Natural killer cell treated with Interleukin-12 subunit alpha and Interleukin-12 subunit beta and Interleukin-15 and Interleukin-18, amount 100 ng/mL, for 72 hours (primary cell): ENCODE measurements around the gene DENND5A. TPM values are rescaled to one million over a fixed set of nuclear protein-coding genes. Genes with fewer than 3 reads are reported as not detected.

ENCODE experiments used
- ATAC-seq, 2 donors: fragments of 150-1000 bp; cut with Tn5 transposase in 1 of 2; sonication (Bioruptor Pico), chemical (Tn5 transposase) in 1 of 2; 2 replicates each; pipeline ENCODE4 v1.10.0; 2021
- DNase-seq: peaks from one replicate; pipeline ENCODE4 v3.0.0; 2022; ENCODE audit warnings: low spot score
- H3K27ac Mint-ChIP-seq, 2 donors: 1 replicate in 1 of 2; 2 replicates in 1 of 2; pipeline ENCODE4 v1.8.0; 2022; ENCODE audit warnings: mixed read lengths in 2 of 2, mild to moderate bottlenecking in 1 of 2, moderate library complexity in 1 of 2
- H3K27me3 Mint-ChIP-seq, 2 donors: 1 replicate in 1 of 2; 2 replicates in 1 of 2; pipeline ENCODE4 v1.8.0; 2022; ENCODE audit warnings: mixed read lengths in 2 of 2
- H3K36me3 Mint-ChIP-seq: one replicate; pipeline ENCODE4 v1.8.0; 2022; ENCODE audit warnings: mixed read lengths
- H3K4me1 Mint-ChIP-seq, 2 donors: 1 replicate in 1 of 2; 2 replicates in 1 of 2; pipeline ENCODE4 v1.8.0; 2022; ENCODE audit warnings: low read depth in 2 of 2, mixed read lengths in 2 of 2, mild to moderate bottlenecking in 1 of 2
- H3K4me3 Mint-ChIP-seq: one replicate; pipeline ENCODE4 v1.8.0; 2022; ENCODE audit warnings: mixed read lengths
- H3K9me3 Mint-ChIP-seq: 2 replicates; pipeline ENCODE4 v1.8.0; 2022; ENCODE audit warnings: mixed read lengths
- total RNA-seq, 2 donors: library from RNA; stranded (reverse); gene quantifications; one replicate each; pipeline ENCODE4 v1.2.3, GENCODE V29; 2022

Gene DENND5A
- total RNA-seq, 2 donors from 2014 or later = 69.8 to 200 TPM

DNA sequence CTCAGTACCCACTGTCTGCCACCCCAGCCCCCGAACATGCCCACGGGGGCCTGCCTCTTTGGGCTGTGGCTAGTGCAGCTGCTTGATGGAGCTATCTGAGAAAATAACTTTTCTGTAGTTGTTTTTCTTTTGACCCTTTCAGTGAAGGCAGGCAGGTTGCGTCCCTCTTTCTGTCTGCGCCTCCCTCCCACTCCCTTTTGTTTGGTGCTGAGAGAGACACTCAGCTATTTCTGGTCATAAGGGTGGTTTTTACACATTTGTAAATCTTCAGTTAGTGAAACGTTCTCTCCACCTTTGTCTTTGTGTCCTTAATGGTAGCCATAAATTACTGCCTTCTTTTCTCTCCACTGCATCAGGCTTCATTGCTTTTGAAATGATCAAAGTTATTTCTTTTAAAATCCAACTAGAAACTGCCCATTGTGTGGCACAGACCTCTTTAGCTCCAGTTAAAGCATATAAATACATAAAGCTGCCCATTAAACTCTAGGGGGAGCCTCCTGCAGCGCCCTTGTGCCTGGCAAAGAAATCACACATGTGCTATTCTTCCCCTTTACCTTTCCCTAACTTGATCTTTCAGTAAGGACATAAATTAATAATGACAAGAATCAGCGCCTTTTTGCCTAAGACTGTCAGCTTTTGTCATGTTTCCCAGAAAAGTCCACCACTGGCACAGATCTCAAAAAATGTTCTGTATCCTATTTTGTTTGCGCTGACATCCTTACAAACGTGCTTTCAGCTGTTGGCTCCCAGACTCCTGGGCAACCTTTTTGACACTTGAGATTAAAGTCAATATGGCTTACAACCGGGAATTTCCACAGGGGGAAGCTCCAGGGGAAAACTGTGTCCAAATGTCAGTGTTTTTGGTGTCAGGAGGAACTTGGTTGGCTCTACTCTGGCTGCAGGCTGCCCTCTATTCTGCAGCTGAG lies 172.0 kb downstream of the DENND5A start:
- H3K27ac Mint-ChIP-seq = no peak overlapping the region
- H3K9me3 Mint-ChIP-seq = no peaks in the 10 kb centered on the region
- DNase-seq (no peak), ATAC-seq (no peak)
- peak overlapping the region; percentile 30 for H3K4me3 Mint-ChIP-seq
- peaks cover 0 to 5% of the 10 kb centered on the region in 2 donors for H3K4me1 Mint-ChIP-seq
- peaks cover 39 to 60% of the 10 kb centered on the region in 2 donors for H3K27me3 Mint-ChIP-seq
- no peaks in the 10 kb centered on the region for H3K36me3 Mint-ChIP-seq

DNA sequence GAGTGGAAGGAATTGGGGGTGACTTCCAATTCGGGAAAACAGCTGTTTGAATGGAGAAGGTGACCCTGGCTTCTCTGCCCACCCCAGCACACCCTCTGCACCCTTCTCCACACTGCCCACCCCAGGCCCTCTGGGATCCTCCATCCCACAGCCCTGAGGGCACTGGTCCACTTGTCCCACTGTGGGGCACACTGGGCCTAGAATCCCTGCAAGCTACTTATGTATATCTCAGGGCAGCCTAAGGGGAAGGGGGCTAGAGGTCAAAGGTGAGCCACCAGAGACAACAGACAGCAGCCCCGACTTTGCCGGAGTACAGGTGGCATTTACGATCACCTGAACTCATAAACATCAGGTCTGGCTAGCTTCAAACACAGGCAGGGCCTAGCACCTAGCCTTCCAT lies 173.1 kb downstream of the DENND5A start:
- Mint-ChIP-seq H3K27me3 (peaks cover 42 to 65% of the 10 kb centered on the region in 2 donors), H3K9me3 (no peaks in the 10 kb centered on the region), H3K4me3 (no peak overlapping the region), H3K27ac (no peak overlapping the region), H3K4me1 (peaks cover 0 to 5% of the 10 kb centered on the region in 2 donors), H3K36me3 (no peaks in the 10 kb centered on the region)
- no peak for ATAC-seq
- DNase-seq = no peak

DNA sequence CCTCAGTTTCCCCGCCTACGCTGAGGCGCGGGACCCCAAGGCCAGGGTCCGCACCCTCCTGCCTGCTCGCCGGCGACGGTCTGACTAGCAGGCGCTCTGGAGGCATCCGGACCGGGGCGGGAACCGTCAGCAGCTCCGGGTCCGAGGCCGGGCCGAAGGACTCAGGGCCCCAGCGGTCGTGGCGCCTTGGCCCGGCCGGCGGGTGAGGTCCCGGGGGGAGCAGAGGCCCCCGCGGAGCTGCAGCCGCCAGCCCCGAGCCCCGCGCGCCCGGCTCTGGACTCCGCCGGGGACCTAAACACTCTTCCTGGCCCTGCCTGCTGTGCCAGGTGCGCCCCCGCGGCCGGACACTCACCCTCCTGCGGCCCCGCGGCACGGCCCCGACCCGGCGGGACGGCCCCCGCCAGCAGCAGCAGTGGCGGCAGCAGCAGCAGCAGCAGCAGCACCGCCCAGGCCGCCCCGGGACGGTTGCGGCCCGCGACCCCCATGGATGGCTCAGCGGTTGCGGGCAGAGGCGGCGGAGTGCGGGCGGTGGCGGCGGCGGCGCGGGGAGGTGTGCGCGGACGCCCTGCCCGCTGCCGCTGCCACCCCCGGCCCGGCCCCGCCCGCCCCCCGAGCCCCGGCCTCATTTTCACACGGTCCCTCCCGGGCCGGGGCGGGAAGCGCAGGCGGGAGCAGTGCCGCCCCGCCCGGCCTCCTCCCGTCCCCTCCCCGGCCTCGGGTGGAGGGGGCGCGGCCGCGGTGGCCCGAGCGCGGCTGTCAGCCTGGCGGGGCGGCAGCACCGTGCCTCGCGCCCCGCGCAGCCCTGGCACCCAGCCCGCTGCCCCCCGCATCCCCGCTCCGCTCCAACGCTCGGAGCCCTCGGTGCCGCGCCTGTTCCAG lies 173.9 kb downstream of the DENND5A start, which contains the start of gene SCUBE2:
TSS of gene SCUBE2 (minus strand) at position 556 of the 879 bp plus-strand sequence. CDS start at position 485, 71 bp downstream.
- DNase-seq (no peak), ATAC-seq (peak; percentile 21 to 30)
- Mint-ChIP-seq H3K36me3 (no peaks in the 10 kb centered on the region), H3K27ac (no peak within 1 kb of the TSS), H3K27me3 (peaks cover 38 to 67% of the 10 kb centered on the region in 2 donors), H3K4me1 (peaks cover 0 to 5% of the 10 kb centered on the region in 2 donors), H3K4me3 (peak within 1 kb of the TSS; percentile 30), H3K9me3 (no peaks in the 10 kb centered on the region)

DNA sequence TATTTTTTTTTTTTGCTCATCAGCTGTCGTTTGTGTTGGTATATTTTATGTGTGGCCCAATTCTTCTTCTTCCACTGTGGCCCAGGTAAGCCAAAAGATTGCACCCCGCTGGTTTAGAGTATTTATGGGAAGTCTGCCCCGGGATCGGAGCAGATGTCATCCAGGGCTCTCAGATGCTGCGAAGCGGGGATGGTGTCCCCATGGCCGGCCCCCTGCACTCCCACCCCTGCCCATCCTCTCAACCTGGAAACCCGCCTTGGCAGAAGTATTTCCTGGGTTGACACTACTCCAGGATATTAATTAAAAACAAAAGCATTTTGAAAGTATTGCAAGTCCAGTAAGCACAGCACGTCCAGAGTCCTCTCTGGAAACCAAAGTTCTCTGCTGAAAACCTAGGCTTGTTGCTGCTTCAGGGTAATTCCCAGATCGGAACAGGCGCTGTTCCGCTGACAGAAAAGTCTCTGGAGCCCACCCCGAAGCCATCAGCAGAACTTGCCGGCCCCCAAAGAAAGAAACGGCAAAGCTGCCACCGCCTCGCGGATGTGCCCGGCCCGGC lies 174.6 kb downstream of the DENND5A start:
- Mint-ChIP-seq H3K27ac (no peak overlapping the region), H3K27me3 (peaks cover 40 to 67% of the 10 kb centered on the region in 2 donors), H3K36me3 (no peaks in the 10 kb centered on the region), H3K4me3 (no peak overlapping the region), H3K4me1 (peaks cover 0 to 5% of the 10 kb centered on the region in 2 donors), H3K9me3 (no peaks in the 10 kb centered on the region)
- no peak for DNase-seq
- ATAC-seq = no peak

DNA sequence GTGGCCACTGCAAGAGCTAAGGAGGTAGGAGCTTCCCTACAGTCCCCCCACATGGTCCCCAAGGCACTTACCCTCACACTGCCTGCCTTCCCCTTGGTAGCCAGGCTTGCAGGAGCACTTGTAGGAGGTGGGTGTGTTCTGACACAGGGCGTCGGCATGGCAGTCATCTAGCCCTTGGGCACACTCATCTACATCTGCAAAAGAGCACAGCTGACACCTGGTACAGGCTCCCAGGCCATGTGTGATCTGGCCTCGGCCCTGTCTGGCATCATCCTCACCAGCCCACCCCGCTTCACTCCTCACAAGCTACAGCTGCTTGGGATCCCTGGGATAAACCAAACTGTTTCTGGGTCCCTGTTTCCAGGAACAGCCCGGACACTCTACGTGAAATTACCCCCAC lies 175.5 kb downstream of the DENND5A start:
- peaks cover 41 to 60% of the 10 kb centered on the region in 2 donors for H3K27me3 Mint-ChIP-seq
- no peaks in the 10 kb centered on the region for H3K36me3 Mint-ChIP-seq
- peaks cover 0 to 5% of the 10 kb centered on the region in 2 donors for H3K4me1 Mint-ChIP-seq
- H3K9me3 Mint-ChIP-seq = no peaks in the 10 kb centered on the region
- ATAC-seq = peak; percentile 18 to 44
- H3K27ac Mint-ChIP-seq = no peak overlapping the region
- no peak overlapping the region for H3K4me3 Mint-ChIP-seq
- no peak for DNase-seq

DNA sequence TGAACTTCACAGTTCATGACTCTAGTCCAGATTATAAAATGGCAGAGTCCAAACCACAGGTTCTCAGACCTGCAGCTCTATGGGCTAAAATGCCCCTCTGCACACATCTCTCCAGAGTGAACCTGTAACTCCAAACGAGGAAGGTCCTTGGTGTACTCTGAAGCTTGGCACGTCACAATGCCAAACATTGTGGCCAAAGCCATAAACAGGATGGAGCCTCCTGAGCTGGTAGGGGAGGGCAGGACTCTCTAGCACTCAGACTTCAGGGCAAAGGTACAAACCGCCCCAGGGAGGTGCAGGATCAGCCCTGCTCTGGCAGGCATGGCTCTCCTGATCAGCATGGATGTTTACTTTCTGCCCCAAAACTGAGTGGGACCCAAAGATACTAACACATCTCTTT lies 176.1 kb downstream of the DENND5A start:
- Mint-ChIP-seq H3K4me3 (no peak overlapping the region), H3K27me3 (peaks cover 38 to 55% of the 10 kb centered on the region in 2 donors), H3K4me1 (peaks cover 0 to 5% of the 10 kb centered on the region in 2 donors), H3K9me3 (no peaks in the 10 kb centered on the region), H3K36me3 (no peaks in the 10 kb centered on the region), H3K27ac (no peak overlapping the region)
- ATAC-seq = no peak
- DNase-seq = no peak

Other genes with a start within 250 kb of the DENND5A start
- under 1 TPM in 1 of 2 donors, not detected in 1; 0.40 TPM for gene SCUBE2, start 173.8 kb downstream of the DENND5A start, total RNA-seq
- 10 to 100 TPM; 25.9 to 33.5 TPM for gene TMEM41B, start 49.2 kb upstream of the DENND5A start, total RNA-seq
- gene IPO7, start 119.3 kb upstream of the DENND5A start, total RNA-seq = 100 to 1,000 TPM in 1 of 2 donors, 10 to 100 TPM in 1; 96.9 to 160 TPM
- 10 to 100 TPM; 32.1 to 37.1 TPM for gene ZNF143, start 195.7 kb upstream of the DENND5A start, total RNA-seq